H1 (cell line): ENCODE measurements around the gene ADCY2. TPM values are rescaled to one million over a fixed set of nuclear protein-coding genes. Genes with fewer than 3 reads are reported as not detected.

Experiments used
- ATF3 ChIP-seq: IDR thresholded peaks from 2 replicates; pipeline ENCODE4 v1.6.1; 2011; ENCODE audit warnings: low read depth, mild to moderate bottlenecking, low read length; ENCODE audit not compliant: insufficient read depth
- BCL11A ChIP-seq, 2 experiments: IDR thresholded peaks; one replicate each; pipeline ENCODE4 v1.6.1; 2011; ENCODE audit warnings: low read depth in 2 of 2, low read length in 2 of 2, mild to moderate bottlenecking in 2 of 2
- CHD7 ChIP-seq: fragments of 300-600 bp; sonication (generic); IDR thresholded peaks from 2 replicates; pipeline ENCODE4 v1.7.1; 2012; ENCODE audit warnings: low read length, moderate library complexity, mild to moderate bottlenecking, inconsistent platforms; ENCODE audit not compliant: insufficient replicate concordance
- KDM4A ChIP-seq: IDR thresholded peaks from one replicate; pipeline ENCODE4 v1.7.1; 2012; ENCODE audit warnings: low read depth, mild to moderate bottlenecking, moderate library complexity, low read length, inconsistent platforms; ENCODE audit not compliant: severe bottlenecking
- MAFK ChIP-seq: IDR thresholded peaks from 2 replicates; pipeline ENCODE4 v1.6.1; 2012; ENCODE audit warnings: low read depth, mild to moderate bottlenecking, improper control_type of control experiment, low read length
- PHF8 ChIP-seq: fragments of 200-600 bp; sonication (generic); conservative IDR thresholded peaks from 2 replicates; pipeline ENCODE4 v1.7.1; 2012; ENCODE audit warnings: low read depth, mild to moderate bottlenecking, inconsistent platforms, low read length, moderate library complexity
- polyA plus RNA-seq, 7 experiments: library from polyadenylated mRNA; depleted of rRNA in 3 of 7; stranded (reverse) in 5 of 7; unstranded in 2 of 7; fragments of >200 nt in 5 of 7; fragments of 200-250 nt in 2 of 7; gene quantifications; 1 replicate in 5 of 7; 2 replicates in 1 of 7; 4 replicates in 1 of 7; pipeline versions ENCODE4 v1.2.1 to v1.2.3, GENCODE V29; 2011 to 2013; ENCODE audit warnings: missing spikeins in 2 of 7, mixed read lengths in 2 of 7
- total RNA-seq: library from RNA; stranded (reverse); fragmentation: NEBNext Ultra II Directional; extraction: Animal tissue kit (Norgen Biotek cat#: 25700); gene quantifications from 2 replicates; pipeline ENCODE4 v1.2.1, GENCODE V29; 2021

The ADCY2 gene
- total and polyA plus RNA-seq, 2 of the 8 experiments (the other 6 are each of a cell fraction or from before 2014, with no cell fraction given) = 35.8 to 122 TPM

GRCh38 chr5:7705736-7706135, 309.8 kb downstream of the ADCY2 start (continued):
- TF ChIP-seq ATF3 = no peak
- no peak for TF ChIP-seq PHF8
- TF ChIP-seq MAFK = no peak
- no peak for TF ChIP-seq CHD7
- TF ChIP-seq BCL11A (IDR thresholded peaks at IDR 0.05; ENCODE audit: low read depth in 2 of 2, low read length in 2 of 2) = no peak
- no peak for TF ChIP-seq KDM4A
